Measurements from ENCODE around the gene GLIS2. TPM values are rescaled to one million over a fixed set of nuclear protein-coding genes. Genes with fewer than 3 reads are reported as not detected.
"Not testable (repeated sequence)": the region's sequence is repeated elsewhere in the genome, so short reads cannot be mapped to it uniquely, and the experiment has no call there.

GLIS2 gene
- total RNA-seq, 1 donor from 2014 or later: 21.5 TPM

GRCh38 chr16:4332083-4332482 is 16.2 kb downstream of the GLIS2 start:
- Histone ChIP-seq H3K27ac (no peak overlapping the region), H3K9me3 (no peaks in the 10 kb centered on the region), H3K4me1 (peaks cover 33% of the 10 kb centered on the region), H3K27me3 (ENCODE audit: low read depth) (no peaks in the 10 kb centered on the region), H3K36me3 (peaks cover 46% of the 10 kb centered on the region), H3K4me3 (no peak overlapping the region)
- intact Hi-C loops (cut with DNase I): no loop called here
- no peak for DNase-seq
- TF ChIP-seq CTCF (IDR thresholded peaks at IDR 0.05): no peak
- no peak for ATAC-seq

- H3K27me3 ChIP-seq (ENCODE audit: low read depth): no peaks in the 10 kb centered on the region
- H3K4me1 ChIP-seq: peaks cover 30% of the 10 kb centered on the region
- H3K36me3 ChIP-seq: peaks cover 52% of the 10 kb centered on the region
- no peak overlapping the region for H3K27ac ChIP-seq
- intact Hi-C loops (cut with DNase I): no loop called here
- no peak overlapping the region for H3K4me3 ChIP-seq
- ATAC-seq (no peak), DNase-seq (no peak)
- TF ChIP-seq CTCF (IDR thresholded peaks at IDR 0.05): no peak
- no peaks in the 10 kb centered on the region for H3K9me3 ChIP-seq
Measured at GRCh38 chr16:4332623-4333307, 16.9 kb downstream of the GLIS2 start.

GRCh38 chr16:4333308-4333638 is 17.4 kb downstream of the GLIS2 start:
- ATAC-seq (no peak), DNase-seq (no peak)
- Histone ChIP-seq H3K27ac (no peak overlapping the region), H3K36me3 (peaks cover 57% of the 10 kb centered on the region), H3K4me1 (peaks cover 30% of the 10 kb centered on the region), H3K4me3 (no peak overlapping the region), H3K9me3 (no peaks in the 10 kb centered on the region), H3K27me3 (ENCODE audit: low read depth) (no peaks in the 10 kb centered on the region)
- intact Hi-C loops (cut with DNase I): no loop called here
- TF ChIP-seq CTCF (IDR thresholded peaks at IDR 0.05): no peak

GRCh38 chr16:4333714-4334113 is 17.8 kb downstream of the GLIS2 start:
- H3K27me3 ChIP-seq (ENCODE audit: low read depth); intact Hi-C loops (cut with DNase I); DNase-seq; H3K9me3 ChIP-seq; ATAC-seq; H3K27ac ChIP-seq; H3K4me3 ChIP-seq: not testable (repeated sequence)
- peaks cover 30% of the 10 kb centered on the region for H3K4me1 ChIP-seq
- H3K36me3 ChIP-seq: peaks cover 60% of the 10 kb centered on the region

DNA sequence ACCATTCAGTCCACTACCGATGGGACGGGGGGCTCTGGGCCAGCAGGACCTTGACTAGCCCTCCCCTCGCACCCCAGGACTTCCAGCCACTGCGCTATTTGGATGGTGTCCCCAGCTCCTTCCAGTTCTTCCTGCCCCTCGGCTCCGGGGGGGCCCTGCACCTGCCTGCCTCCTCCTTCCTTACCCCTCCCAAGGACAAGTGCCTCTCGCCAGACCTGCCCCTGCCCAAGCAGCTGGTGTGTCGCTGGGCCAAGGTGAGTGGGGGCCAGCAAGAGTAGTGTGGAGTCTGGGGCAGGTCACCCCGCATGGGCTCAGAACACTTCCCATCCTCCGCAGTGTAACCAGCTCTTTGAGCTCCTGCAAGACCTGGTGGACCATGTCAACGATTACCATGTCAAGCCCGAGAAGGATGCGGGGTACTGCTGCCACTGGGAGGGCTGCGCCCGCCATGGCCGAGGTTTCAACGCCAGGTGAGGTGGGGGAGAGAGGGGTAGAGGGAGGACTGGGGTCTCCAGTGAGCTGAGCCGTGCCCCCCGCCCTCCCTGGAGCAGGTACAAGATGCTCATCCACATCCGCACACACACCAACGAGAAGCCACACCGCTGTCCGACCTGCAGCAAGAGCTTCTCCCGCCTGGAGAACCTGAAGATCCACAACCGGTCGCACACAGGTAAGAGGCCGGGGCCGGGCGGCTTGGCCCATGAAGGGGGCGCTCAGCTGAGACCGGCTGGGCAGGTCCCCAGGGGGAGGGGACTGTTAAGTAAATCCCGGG is 19.0 kb downstream of the GLIS2 start:
- intact Hi-C loops (cut with DNase I): no loop called here
- Histone ChIP-seq H3K27me3 (ENCODE audit: low read depth) (no peaks in the 10 kb centered on the region), H3K27ac (no peak overlapping the region), H3K36me3 (peaks cover 72% of the 10 kb centered on the region), H3K4me1 (peaks cover 30% of the 10 kb centered on the region), H3K9me3 (no peaks in the 10 kb centered on the region), H3K4me3 (no peak overlapping the region)
- DNase-seq (no peak), ATAC-seq (no peak)
- no peak for TF ChIP-seq CTCF (IDR thresholded peaks at IDR 0.05)

Measured in lower lobe of right lung (tissue), 2 donors.